Activated naive CD4-positive, alpha-beta T cell treated with anti-CD3 and anti-CD28 coated beads, Interleukin-2, amount 50 U/mL, for 72 hours (primary cell): ENCODE measurements around the gene FGF9. TPM values are rescaled to one million over a fixed set of nuclear protein-coding genes. Genes with fewer than 3 reads are reported as not detected.

Source experiments
- ATAC-seq, 2 donors: fragments of 150-1000 bp; cut with Tn5 transposase; 2 replicates each; pipeline ENCODE4 v1.10.0; 2021; ENCODE audit warnings: mild to moderate bottlenecking in 2 of 2, moderate library complexity in 2 of 2
- DNase-seq, 2 donors: peaks; one replicate each; pipeline ENCODE4 v3.0.0; 2021 to 2022; ENCODE audit warnings: low spot score in 2 of 2
- H3K27ac Mint-ChIP-seq, 2 donors: one replicate each; pipeline ENCODE4 v1.8.0; 2022; ENCODE audit warnings: mild to moderate bottlenecking in 2 of 2, mixed read lengths in 2 of 2
- H3K36me3 Mint-ChIP-seq, 2 donors: one replicate each; pipeline ENCODE4 v1.8.0; 2022; ENCODE audit warnings: mixed read lengths in 2 of 2
- H3K9me3 Mint-ChIP-seq, 2 donors: one replicate each; pipeline ENCODE4 v1.8.0; 2022; ENCODE audit warnings: mixed read lengths in 2 of 2
- total RNA-seq, 2 donors: library from RNA; stranded (reverse); gene quantifications; one replicate each; pipeline ENCODE4 v1.2.3, GENCODE V29; 2022

Gene FGF9
- under 1 TPM; 0.18 to 0.54 TPM for total RNA-seq

DNA sequence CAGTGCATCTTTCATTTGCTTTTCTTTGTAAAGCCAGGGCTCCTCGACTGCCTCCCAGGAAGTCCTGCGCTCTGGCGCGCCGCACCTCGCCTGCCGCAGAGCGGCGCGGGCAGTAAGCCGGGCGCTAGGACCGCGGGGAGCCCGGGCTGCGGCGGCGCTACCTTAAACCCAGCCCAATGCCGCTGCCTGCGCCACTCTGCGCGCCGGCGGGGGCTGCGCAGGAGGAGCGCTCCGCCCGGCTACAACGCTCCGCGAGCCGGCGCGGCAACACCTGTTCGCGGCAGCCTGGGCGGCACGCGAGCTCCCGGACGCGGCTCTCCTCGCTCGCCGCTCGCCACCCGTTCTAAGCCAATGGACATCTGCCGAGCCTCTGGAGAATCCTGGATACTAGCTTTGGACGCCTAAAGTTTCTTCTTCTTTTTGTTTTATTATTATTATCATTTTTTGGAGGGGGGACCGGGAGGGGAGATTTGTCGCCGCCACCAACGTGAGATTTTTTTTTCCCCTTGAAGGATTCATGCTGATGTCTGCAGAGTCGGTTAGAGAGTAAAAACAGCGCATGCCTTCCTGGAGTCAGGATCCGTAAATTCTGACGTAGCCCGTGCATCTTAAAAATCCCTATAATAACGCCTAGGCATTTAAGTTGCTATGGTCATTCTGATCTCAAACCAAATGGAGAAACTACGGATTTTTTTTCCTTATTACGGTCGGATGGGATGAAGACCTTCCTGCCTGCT, at the start of gene FGF9:
Gene FGF9 (plus strand): TSS at position 191 of the 737 bp plus-strand sequence. CDS start 840 bp downstream, outside the sequence.
- ATAC-seq: peak; percentile 82 to 90
- Mint-ChIP-seq H3K36me3 (no peaks in the 10 kb centered on the region), H3K9me3 (no peaks in the 10 kb centered on the region), H3K27ac (peak within 1 kb of the TSS in 1 of 2 donors; percentile 25)
- DNase-seq: peak; percentile 70 to 81

GRCh38 chr13:21625366-21625765, 45.5 kb upstream of the FGF9 start:
- H3K36me3 Mint-ChIP-seq: no peaks in the 10 kb centered on the region
- H3K27ac Mint-ChIP-seq: no peak overlapping the region
- H3K9me3 Mint-ChIP-seq: no peaks in the 10 kb centered on the region
- DNase-seq (no peak), ATAC-seq (no peak)

GRCh38 chr13:21632196-21632595, 38.7 kb upstream of the FGF9 start:
- Mint-ChIP-seq H3K27ac (no peak overlapping the region), H3K36me3 (no peaks in the 10 kb centered on the region), H3K9me3 (peaks cover 3 to 10% of the 10 kb centered on the region in 2 donors)
- no peak for ATAC-seq
- DNase-seq: no peak

DNA sequence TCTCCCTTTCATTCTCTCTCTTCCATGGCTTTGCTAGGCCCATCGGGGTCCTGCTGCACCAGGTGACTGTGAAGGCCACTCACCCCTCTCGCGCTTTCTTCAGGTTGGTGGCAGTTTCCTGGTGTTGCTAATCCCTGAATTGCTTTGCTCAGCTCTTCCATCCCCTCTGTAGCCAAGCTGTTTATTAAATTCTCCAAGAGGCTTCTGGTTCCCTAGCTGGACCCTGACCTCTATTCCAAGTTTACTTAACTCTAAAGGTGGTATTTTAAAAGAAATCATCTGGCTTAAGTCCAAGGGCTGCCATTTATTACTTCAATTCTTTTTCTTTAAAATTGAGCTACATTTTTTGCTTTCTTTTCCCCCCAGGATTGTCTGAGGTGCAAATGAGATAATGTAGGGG, 34.2 kb upstream of the FGF9 start:
- Mint-ChIP-seq H3K9me3 (peaks cover 0 to 6% of the 10 kb centered on the region in 2 donors), H3K36me3 (no peaks in the 10 kb centered on the region), H3K27ac (no peak overlapping the region)
- DNase-seq: no peak
- ATAC-seq: no peak

DNA sequence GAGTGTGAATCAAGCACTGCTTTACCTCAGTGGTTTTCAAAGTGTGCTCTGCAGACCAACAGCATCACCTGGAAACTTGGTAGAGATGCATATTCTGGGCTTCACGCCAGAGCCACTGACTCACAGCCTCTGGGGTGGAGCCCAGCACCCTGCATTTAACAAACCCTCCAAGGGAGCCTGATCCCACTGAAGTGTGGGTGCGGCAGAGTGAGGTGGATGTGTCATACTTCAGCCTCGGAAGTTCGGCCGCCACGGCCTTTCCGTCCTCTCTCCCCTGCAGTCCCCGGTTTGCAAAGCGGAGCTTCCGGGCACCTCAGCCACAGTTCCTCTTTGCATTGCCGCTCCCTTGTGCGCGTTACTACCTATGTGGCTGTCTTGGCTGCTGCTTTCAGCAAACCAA, 33.6 kb upstream of the FGF9 start:
- no peak overlapping the region for H3K27ac Mint-ChIP-seq
- DNase-seq: peak; percentile 10 to 56
- H3K36me3 Mint-ChIP-seq: no peaks in the 10 kb centered on the region
- no peaks in the 10 kb centered on the region for H3K9me3 Mint-ChIP-seq
- peak; percentile 80 to 93 for ATAC-seq

- DNase-seq (peak in 1 of 2 donors; percentile 29), ATAC-seq (no peak)
- no peak overlapping the region for H3K27ac Mint-ChIP-seq
- H3K36me3 Mint-ChIP-seq: no peaks in the 10 kb centered on the region
- H3K9me3 Mint-ChIP-seq: no peaks in the 10 kb centered on the region
Measured at GRCh38 chr13:21638319-21639282, 32.3 kb upstream of the FGF9 start.

DNA sequence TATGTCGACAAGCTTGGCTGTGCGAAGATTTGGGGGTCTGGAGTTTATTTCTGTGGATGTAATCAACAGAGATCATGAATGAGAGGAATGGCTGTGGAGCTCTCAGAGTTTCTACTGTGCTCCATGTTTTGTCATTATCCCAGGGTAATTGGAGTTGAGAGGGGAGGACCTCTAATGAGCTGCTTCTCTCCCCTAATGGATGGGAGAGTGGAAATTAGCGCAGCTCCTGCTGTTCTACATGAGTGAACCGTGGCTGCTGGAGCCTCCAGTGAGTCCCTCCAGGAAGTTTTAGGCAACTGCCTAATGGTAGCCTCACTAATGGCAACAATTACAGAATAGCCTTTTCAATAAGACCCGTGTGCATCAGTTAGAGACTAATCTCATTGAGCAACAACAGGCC, 31.3 kb upstream of the FGF9 start:
- Mint-ChIP-seq H3K36me3 (no peaks in the 10 kb centered on the region), H3K9me3 (no peaks in the 10 kb centered on the region), H3K27ac (no peak overlapping the region)
- DNase-seq (no peak), ATAC-seq (no peak)

GRCh38 chr13:21641629-21642028, 29.2 kb upstream of the FGF9 start:
- no peak for ATAC-seq

DNA sequence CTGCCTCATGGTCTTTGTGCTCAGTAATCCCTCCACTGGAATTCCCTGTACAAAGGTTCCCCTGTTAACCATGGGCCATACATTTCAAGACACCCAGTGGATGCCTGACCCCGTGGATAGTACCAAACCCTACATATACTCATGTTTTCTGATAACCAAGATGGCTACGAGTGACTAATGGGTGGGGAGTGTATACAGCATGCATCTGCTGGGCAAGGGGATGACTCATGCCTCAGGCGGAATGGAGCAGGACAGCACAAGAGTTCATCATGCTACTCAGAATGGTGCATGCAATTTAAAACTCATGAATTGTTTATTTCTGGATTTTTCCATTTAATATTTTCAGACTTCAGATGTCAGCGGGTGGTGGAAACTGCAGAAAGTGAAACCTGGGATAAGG, 13.3 kb upstream of the FGF9 start:
- Mint-ChIP-seq H3K9me3 (peaks cover 5 to 16% of the 10 kb centered on the region in 2 donors), H3K36me3 (peaks cover 0 to 7% of the 10 kb centered on the region in 2 donors), H3K27ac (no peak overlapping the region)
- no peak for DNase-seq
- ATAC-seq: no peak

More at GRCh38 chr13:21641629-21642028, 29.2 kb upstream of the FGF9 start:
- Mint-ChIP-seq H3K36me3 (no peaks in the 10 kb centered on the region), H3K9me3 (no peaks in the 10 kb centered on the region), H3K27ac (no peak overlapping the region)
- DNase-seq: no peak

DNA sequence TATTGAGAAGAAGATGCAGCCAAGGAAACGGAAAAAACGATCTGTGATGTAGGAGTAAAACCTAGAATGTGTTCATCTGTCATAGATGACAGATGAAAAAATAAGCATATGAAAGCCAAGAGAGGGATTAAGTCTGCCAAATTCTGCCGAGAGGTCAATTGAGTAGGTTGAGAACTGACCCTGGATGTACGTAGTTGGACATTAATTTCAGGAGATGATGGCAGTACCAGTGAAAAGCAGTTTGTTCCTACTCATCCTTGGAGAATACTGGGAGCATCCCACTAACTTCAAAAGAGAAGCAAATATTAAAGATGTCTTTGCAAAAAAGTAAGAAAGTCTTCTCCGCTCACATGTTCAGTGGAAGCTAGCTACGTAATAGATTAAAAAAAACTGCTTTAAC, 11.8 kb upstream of the FGF9 start:
- ATAC-seq (no peak), DNase-seq (no peak)
- Mint-ChIP-seq H3K9me3 (peaks cover 5 to 16% of the 10 kb centered on the region in 2 donors), H3K36me3 (peaks cover 0 to 7% of the 10 kb centered on the region in 2 donors), H3K27ac (no peak overlapping the region)

DNA sequence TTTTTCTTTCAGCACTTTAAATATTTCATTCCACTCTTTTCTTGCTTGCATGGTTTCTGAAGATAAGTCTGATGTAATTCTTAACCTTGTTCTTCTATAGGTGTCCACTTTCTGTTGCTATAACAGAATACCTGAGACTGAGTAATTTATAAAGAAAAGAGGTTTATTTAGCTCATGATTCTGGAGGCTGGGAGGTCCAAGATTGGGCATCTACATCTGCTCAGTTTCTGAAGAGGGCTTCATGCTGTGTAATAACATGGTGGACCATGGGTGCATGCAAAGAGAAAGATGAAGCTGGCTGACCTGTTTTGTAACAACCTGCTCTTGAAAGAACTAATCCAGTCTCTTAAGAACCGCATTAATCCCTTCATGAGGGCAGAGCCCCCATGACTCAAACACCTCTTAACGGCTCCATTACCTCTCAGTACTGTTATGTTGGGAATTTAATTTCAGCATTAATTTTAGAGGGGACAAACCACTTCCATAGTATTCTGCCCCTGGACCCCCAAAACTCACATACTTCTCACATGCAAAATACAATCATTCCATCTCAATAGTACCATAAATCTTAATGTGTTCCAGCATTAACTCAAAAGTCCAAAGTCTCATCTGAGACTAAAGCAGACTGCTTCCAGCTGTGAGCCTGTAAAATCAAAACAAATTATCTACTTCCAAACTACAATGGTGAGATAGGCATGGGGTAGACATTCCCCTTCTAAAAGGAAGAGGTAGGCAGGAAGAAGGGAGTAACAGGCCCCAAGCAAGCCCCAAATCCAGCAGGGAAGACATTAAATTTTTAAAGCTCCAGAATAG, 9.6 kb upstream of the FGF9 start:
- DNase-seq (no peak), ATAC-seq (no peak)
- Mint-ChIP-seq H3K27ac (no peak overlapping the region), H3K36me3 (no peaks in the 10 kb centered on the region), H3K9me3 (peaks cover 0 to 8% of the 10 kb centered on the region in 2 donors)

GRCh38 chr13:21663197-21663596, 7.7 kb upstream of the FGF9 start:
- Mint-ChIP-seq H3K36me3 (no peaks in the 10 kb centered on the region), H3K9me3 (peaks cover 0 to 4% of the 10 kb centered on the region in 2 donors), H3K27ac (no peak overlapping the region)
- ATAC-seq (no peak), DNase-seq (no peak)

DNA sequence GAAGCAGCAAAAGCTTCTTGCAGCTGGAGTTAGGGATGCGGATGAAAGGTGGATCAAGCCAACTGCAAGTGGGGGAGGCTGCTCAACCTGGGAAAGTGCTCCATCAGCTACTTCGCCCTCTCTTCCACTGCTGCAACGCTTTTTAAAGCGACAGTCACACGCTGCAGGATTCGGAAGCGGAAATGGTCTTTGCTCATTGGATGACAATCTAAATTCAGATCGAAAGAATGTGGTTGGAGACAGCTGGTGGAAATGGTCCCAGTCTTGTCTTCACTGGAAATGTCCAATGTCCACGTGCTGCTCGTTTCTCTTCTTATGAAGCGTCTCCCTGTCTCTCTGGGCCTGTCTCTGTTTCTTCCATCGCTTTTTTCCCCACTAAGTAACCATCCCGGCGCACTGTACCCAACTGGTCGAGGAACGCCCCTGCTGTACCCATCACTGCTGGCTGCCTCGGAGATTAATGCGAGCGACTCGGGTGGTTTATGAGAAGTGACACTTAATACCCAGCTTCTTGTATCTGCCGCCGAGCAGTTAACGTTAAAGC, 2.1 kb upstream of the FGF9 start:
- peak in 1 of 2 donors; percentile 2 for ATAC-seq
- no peaks in the 10 kb centered on the region for H3K9me3 Mint-ChIP-seq
- peak overlapping the region in 1 of 2 donors; percentile 18 for H3K27ac Mint-ChIP-seq
- no peaks in the 10 kb centered on the region for H3K36me3 Mint-ChIP-seq
- no peak for DNase-seq

DNA sequence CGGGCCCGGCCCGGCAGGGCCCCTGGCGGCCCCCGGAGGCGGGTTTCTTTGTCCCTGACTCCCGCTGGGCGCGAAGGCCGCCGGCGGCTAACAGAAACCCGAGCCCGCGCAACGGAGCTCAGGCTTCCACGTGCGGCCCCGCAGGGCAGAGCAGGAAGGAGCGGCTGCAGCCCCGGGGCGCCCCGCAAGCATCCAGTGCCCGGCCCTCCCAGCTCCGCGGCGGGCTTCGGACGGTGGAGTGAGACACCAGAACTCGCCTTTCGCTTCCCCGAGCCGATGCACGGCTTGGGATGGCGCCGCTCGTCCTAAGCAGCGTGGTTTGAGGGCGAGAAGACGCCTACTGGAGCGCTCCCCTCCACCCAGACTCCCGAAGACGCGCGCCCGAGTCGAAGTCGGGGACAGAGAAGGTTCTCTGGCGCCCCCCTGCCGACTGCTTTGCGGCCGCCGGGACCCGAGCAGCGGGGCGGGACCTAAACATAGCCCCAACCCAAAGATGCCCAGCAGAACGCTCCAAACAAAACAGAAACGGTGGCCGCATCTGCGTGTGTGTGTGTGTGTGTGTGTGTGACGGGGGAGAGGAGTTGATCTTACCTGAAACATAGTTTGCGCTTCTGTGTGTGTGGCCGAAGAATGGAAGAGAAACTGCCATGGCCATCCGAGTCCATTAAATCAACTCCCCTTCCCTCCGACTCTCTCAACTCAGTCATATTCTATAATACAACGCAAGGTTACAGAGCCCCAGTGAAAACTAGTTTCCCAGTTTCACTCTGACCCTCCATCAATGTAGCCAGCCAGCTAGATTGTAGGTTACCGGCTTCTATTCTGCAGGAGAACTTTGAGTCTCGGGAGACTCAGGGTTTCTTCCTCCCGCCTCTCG, 629 bp upstream of the FGF9 start:
- Mint-ChIP-seq H3K36me3 (no peaks in the 10 kb centered on the region), H3K27ac (peak overlapping the region in 1 of 2 donors; percentile 25), H3K9me3 (no peaks in the 10 kb centered on the region)
- peak; percentile 24 to 34 for ATAC-seq
- DNase-seq: peak in 1 of 2 donors; percentile 48

GRCh38 chr13:21671620-21672286, 880 bp downstream of the FGF9 start:
- no peaks in the 10 kb centered on the region for H3K9me3 Mint-ChIP-seq
- DNase-seq: no peak

More at GRCh38 chr13:21671620-21672286, 880 bp downstream of the FGF9 start:
- H3K36me3 Mint-ChIP-seq: no peaks in the 10 kb centered on the region
- ATAC-seq: no peak
- no peak overlapping the region for H3K27ac Mint-ChIP-seq
